Measurements from ENCODE around the gene MSRB3.

MSRB3 gene

DNA sequence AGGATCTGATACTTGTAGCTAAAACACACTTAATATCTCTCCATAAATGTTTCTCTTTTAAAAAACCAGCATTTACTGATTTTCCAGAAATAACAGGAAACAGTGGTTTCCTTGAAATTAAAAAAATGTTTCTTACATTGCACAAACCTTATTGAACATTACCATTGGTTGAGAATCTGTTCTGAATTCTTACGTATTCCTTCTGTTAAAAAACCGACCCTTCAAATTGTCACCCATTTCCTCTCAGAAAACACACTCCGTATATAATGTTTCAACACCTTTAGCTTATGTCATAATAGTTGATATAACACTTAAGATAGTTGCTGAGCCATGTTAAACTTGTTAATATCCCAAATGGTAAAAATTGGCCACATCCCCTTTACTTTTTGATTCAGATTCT lies 51.2 kb downstream of the MSRB3 start:
- H3K4me1 ChIP-seq (ENCODE audit: control insufficient read depth, low read depth, low read length): no peaks in the 10 kb centered on the region
- H3K9ac ChIP-seq (ENCODE audit: low read length): no peak overlapping the region
- no peak overlapping the region for H3K4me3 ChIP-seq (ENCODE audit: low read length)

GRCh38 chr12:65330331-65330730 lies 51.8 kb downstream of the MSRB3 start:
- Histone ChIP-seq H3K36me3 (ENCODE audit: control insufficient read depth, low read depth, low read length) (no peaks in the 10 kb centered on the region), H3K27ac (ENCODE audit: low read length) (no peak overlapping the region), H3K4me3 (ENCODE audit: low read length) (no peak overlapping the region), H3K9ac (ENCODE audit: low read length) (no peak overlapping the region), H3K9me3 (ENCODE audit: control insufficient read depth, low read depth, low read length) (no peaks in the 10 kb centered on the region), H3K27me3 (ENCODE audit: control insufficient read depth, insufficient read depth, low read length) (no peaks in the 10 kb centered on the region), H3K4me1 (ENCODE audit: control insufficient read depth, low read depth, low read length) (no peaks in the 10 kb centered on the region)

More for the DNA sequence above, 51.2 kb downstream of the MSRB3 start:
- no peaks in the 10 kb centered on the region for H3K36me3 ChIP-seq (ENCODE audit: control insufficient read depth, low read depth, low read length)
- H3K9me3 ChIP-seq (ENCODE audit: control insufficient read depth, low read depth, low read length): no peaks in the 10 kb centered on the region
- H3K27ac ChIP-seq (ENCODE audit: low read length): no peak overlapping the region
- no peaks in the 10 kb centered on the region for H3K27me3 ChIP-seq (ENCODE audit: control insufficient read depth, insufficient read depth, low read length)

GRCh38 chr12:65331456-65331855 lies 53.0 kb downstream of the MSRB3 start:
- Histone ChIP-seq H3K9me3 (ENCODE audit: control insufficient read depth, low read depth, low read length) (no peaks in the 10 kb centered on the region), H3K4me3 (ENCODE audit: low read length) (no peak overlapping the region), H3K27ac (ENCODE audit: low read length) (no peak overlapping the region), H3K27me3 (ENCODE audit: control insufficient read depth, insufficient read depth, low read length) (no peaks in the 10 kb centered on the region), H3K36me3 (ENCODE audit: control insufficient read depth, low read depth, low read length) (no peaks in the 10 kb centered on the region), H3K9ac (ENCODE audit: low read length) (no peak overlapping the region), H3K4me1 (ENCODE audit: control insufficient read depth, low read depth, low read length) (no peaks in the 10 kb centered on the region)

- no peak overlapping the region for H3K9ac ChIP-seq (ENCODE audit: low read length)
These were observed 55.2 kb downstream of the MSRB3 start for GRCh38 chr12:65333649-65334048.

GRCh38 chr12:65334521-65334920 lies 56.0 kb downstream of the MSRB3 start:
- H3K27ac ChIP-seq (ENCODE audit: low read length): no peak overlapping the region
- no peaks in the 10 kb centered on the region for H3K4me1 ChIP-seq (ENCODE audit: control insufficient read depth, low read depth, low read length)
- H3K9me3 ChIP-seq (ENCODE audit: control insufficient read depth, low read depth, low read length): no peaks in the 10 kb centered on the region
- no peak overlapping the region for H3K9ac ChIP-seq (ENCODE audit: low read length)
- no peaks in the 10 kb centered on the region for H3K27me3 ChIP-seq (ENCODE audit: control insufficient read depth, insufficient read depth, low read length)
- H3K4me3 ChIP-seq (ENCODE audit: low read length): no peak overlapping the region
- no peaks in the 10 kb centered on the region for H3K36me3 ChIP-seq (ENCODE audit: control insufficient read depth, low read depth, low read length)

More at GRCh38 chr12:65333649-65334048, 55.2 kb downstream of the MSRB3 start:
- Histone ChIP-seq H3K4me1 (ENCODE audit: control insufficient read depth, low read depth, low read length) (no peaks in the 10 kb centered on the region), H3K9me3 (ENCODE audit: control insufficient read depth, low read depth, low read length) (no peaks in the 10 kb centered on the region), H3K36me3 (ENCODE audit: control insufficient read depth, low read depth, low read length) (no peaks in the 10 kb centered on the region), H3K27me3 (ENCODE audit: control insufficient read depth, insufficient read depth, low read length) (no peaks in the 10 kb centered on the region), H3K4me3 (ENCODE audit: low read length) (no peak overlapping the region), H3K27ac (ENCODE audit: low read length) (no peak overlapping the region)

DNA sequence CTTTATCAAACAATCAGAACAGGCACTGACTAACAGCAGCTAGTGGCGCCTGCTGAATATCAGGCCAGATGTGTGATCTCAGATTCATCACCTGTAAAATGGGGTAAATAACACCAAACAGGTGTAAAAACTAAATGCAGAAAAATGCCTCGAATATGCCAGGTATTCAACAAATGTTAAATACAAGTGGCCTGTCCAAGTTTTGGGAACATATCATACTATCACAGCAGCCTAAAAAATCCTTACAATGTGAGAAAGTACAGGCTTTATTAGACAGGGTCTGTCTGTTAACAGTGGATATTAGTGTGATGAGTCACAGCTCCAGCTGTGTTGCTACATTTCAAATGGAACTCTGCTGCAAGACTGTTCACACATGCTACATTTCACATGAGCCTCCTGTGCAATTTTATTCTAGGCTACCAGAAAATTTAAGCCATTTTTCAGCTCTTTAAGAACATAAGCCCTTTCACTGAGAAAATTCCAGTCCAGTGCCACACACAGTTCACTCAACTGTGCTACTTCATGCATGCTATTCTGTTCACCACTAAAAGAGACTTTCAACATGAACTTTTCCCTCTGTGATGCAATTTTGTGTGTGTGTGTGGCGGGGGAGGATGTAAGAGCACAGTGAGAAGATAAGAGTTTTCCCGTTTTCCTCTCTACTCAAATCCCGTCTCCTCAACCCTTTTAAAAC lies 56.7 kb downstream of the MSRB3 start:
- H3K27ac ChIP-seq (ENCODE audit: low read length): no peak overlapping the region
- H3K9me3 ChIP-seq (ENCODE audit: control insufficient read depth, low read depth, low read length): no peaks in the 10 kb centered on the region
- no peaks in the 10 kb centered on the region for H3K27me3 ChIP-seq (ENCODE audit: control insufficient read depth, insufficient read depth, low read length)
- no peak overlapping the region for H3K4me3 ChIP-seq (ENCODE audit: low read length)
- H3K4me1 ChIP-seq (ENCODE audit: control insufficient read depth, low read depth, low read length): no peaks in the 10 kb centered on the region
- H3K36me3 ChIP-seq (ENCODE audit: control insufficient read depth, low read depth, low read length): no peaks in the 10 kb centered on the region
- H3K9ac ChIP-seq (ENCODE audit: low read length): no peak overlapping the region

GRCh38 chr12:65335981-65336380 lies 57.5 kb downstream of the MSRB3 start:
- Histone ChIP-seq H3K9me3 (ENCODE audit: control insufficient read depth, low read depth, low read length) (no peaks in the 10 kb centered on the region), H3K27ac (ENCODE audit: low read length) (no peak overlapping the region), H3K9ac (ENCODE audit: low read length) (no peak overlapping the region), H3K4me1 (ENCODE audit: control insufficient read depth, low read depth, low read length) (no peaks in the 10 kb centered on the region), H3K27me3 (ENCODE audit: control insufficient read depth, insufficient read depth, low read length) (no peaks in the 10 kb centered on the region), H3K4me3 (ENCODE audit: low read length) (no peak overlapping the region), H3K36me3 (ENCODE audit: control insufficient read depth, low read depth, low read length) (no peaks in the 10 kb centered on the region)

DNA sequence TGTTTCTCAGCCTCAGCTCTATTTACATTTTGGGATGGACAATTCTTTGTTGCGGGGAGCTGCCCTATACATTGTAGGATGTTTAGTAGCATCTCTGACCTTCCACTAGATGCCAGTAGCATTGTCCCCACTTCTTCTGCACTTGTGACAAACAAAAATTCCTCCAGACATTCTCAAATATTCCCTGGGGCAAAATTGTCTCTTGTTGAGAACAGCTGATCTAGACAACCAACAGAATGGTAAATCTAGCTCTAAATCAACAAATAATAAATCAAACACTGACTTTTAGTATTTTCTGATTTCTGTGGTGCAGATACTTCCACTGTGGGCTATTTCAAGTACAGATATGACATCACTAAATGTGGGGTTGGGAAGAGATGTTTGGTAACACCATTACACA lies 60.7 kb downstream of the MSRB3 start:
- no peak overlapping the region for H3K9ac ChIP-seq (ENCODE audit: low read length)
- no peaks in the 10 kb centered on the region for H3K4me1 ChIP-seq (ENCODE audit: control insufficient read depth, low read depth, low read length)
- no peak overlapping the region for H3K4me3 ChIP-seq (ENCODE audit: low read length)
- no peak overlapping the region for H3K27ac ChIP-seq (ENCODE audit: low read length)
- H3K9me3 ChIP-seq (ENCODE audit: control insufficient read depth, low read depth, low read length): no peaks in the 10 kb centered on the region
- H3K36me3 ChIP-seq (ENCODE audit: control insufficient read depth, low read depth, low read length): no peaks in the 10 kb centered on the region
- H3K27me3 ChIP-seq (ENCODE audit: control insufficient read depth, insufficient read depth, low read length): no peaks in the 10 kb centered on the region

GRCh38 chr12:65343230-65343629 lies 64.7 kb downstream of the MSRB3 start:
- Histone ChIP-seq H3K4me3 (ENCODE audit: low read length) (no peak overlapping the region), H3K36me3 (ENCODE audit: control insufficient read depth, low read depth, low read length) (no peaks in the 10 kb centered on the region), H3K27ac (ENCODE audit: low read length) (no peak overlapping the region), H3K4me1 (ENCODE audit: control insufficient read depth, low read depth, low read length) (no peaks in the 10 kb centered on the region), H3K27me3 (ENCODE audit: control insufficient read depth, insufficient read depth, low read length) (no peaks in the 10 kb centered on the region), H3K9me3 (ENCODE audit: control insufficient read depth, low read depth, low read length) (no peaks in the 10 kb centered on the region), H3K9ac (ENCODE audit: low read length) (no peak overlapping the region)

DNA sequence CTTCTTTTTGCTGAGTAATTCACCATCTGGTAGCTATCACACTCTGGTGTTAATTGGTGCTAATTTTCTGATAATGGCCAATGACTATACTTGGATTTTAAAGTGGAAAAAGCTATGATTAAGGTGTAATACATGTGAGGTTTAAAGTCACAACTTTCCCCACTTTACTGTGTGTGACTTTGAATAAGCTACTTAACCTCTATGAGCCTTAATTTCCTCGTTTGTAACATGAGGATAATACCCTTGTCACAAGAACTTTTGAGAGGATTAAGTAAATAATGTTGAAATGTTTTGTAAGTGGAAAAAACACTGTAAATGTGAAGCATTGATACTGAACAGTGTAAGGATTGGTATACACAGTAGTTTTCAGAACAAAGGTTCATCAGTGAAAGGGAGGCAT lies 65.3 kb downstream of the MSRB3 start:
- Histone ChIP-seq H3K36me3 (ENCODE audit: control insufficient read depth, low read depth, low read length) (no peaks in the 10 kb centered on the region), H3K9me3 (ENCODE audit: control insufficient read depth, low read depth, low read length) (no peaks in the 10 kb centered on the region), H3K4me3 (ENCODE audit: low read length) (no peak overlapping the region), H3K27me3 (ENCODE audit: control insufficient read depth, insufficient read depth, low read length) (no peaks in the 10 kb centered on the region), H3K4me1 (ENCODE audit: control insufficient read depth, low read depth, low read length) (no peaks in the 10 kb centered on the region), H3K9ac (ENCODE audit: low read length) (no peak overlapping the region), H3K27ac (ENCODE audit: low read length) (no peak overlapping the region)

- Histone ChIP-seq H3K9me3 (ENCODE audit: control insufficient read depth, low read depth, low read length) (no peaks in the 10 kb centered on the region), H3K27me3 (ENCODE audit: control insufficient read depth, insufficient read depth, low read length) (no peaks in the 10 kb centered on the region), H3K27ac (ENCODE audit: low read length) (no peak overlapping the region), H3K4me1 (ENCODE audit: control insufficient read depth, low read depth, low read length) (no peaks in the 10 kb centered on the region), H3K9ac (ENCODE audit: low read length) (no peak overlapping the region), H3K4me3 (ENCODE audit: low read length) (no peak overlapping the region), H3K36me3 (ENCODE audit: control insufficient read depth, low read depth, low read length) (no peaks in the 10 kb centered on the region)
These were observed 77.0 kb downstream of the MSRB3 start for GRCh38 chr12:65355461-65355860.

GRCh38 chr12:65362234-65363031 lies 84.0 kb downstream of the MSRB3 start:
- H3K4me1 ChIP-seq (ENCODE audit: control insufficient read depth, low read depth, low read length): peaks cover 9% of the 10 kb centered on the region
- H3K27me3 ChIP-seq (ENCODE audit: control insufficient read depth, insufficient read depth, low read length): no peaks in the 10 kb centered on the region
- no peak overlapping the region for H3K4me3 ChIP-seq (ENCODE audit: low read length)
- no peaks in the 10 kb centered on the region for H3K36me3 ChIP-seq (ENCODE audit: control insufficient read depth, low read depth, low read length)
- H3K9me3 ChIP-seq (ENCODE audit: control insufficient read depth, low read depth, low read length): no peaks in the 10 kb centered on the region
- no peak overlapping the region for H3K27ac ChIP-seq (ENCODE audit: low read length)
- no peak overlapping the region for H3K9ac ChIP-seq (ENCODE audit: low read length)
